GM19468 (cell line): ENCODE results near the gene CLDN9.

ENCODE experiments used
- ATAC-seq: cut with Tn5 transposase; IDR thresholded peaks from one replicate; pipeline ENCODE4 v1.9.1; 2021; ENCODE audit warnings: mild to moderate bottlenecking, moderate library complexity, moderate number of reproducible peaks; ENCODE audit not compliant: unreplicated experiment; ENCODE audit errors: extremely low read depth

Gene CLDN9

DNA sequence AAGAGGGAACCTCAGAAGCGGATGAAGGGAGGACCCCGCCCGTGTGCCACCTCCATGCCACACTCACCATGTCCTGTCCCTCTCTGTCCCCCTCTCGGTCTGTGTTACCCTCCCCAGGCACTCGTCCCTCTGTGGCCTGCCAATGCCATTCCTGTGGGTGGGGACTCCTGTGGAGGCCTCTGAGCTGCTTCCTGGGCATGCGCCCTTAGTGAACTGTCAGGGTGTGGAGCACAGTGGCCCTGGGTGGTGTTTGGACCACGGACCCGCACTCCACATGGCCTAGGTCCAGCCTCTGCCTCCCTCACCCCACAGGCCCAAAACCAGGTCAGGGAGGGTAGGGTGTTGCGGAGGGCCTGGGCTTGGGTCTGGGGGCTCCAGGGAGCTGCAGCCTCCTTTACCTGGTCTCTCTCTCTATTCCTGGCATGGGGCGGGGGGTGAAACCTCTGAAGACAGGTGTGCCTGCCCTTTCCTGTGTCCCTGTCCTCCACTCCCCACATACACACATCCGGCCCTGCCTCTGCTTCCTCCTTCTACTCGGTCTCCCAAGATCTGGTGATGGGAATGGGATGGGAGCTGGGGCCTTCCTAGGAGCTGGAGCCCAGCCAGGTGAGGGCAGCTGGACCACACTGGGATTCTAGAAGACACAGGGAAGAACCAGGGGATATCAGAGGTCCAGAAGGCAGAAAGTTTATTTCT is 21.0 kb upstream of the CLDN9 start:
- no peak for ATAC-seq

DNA sequence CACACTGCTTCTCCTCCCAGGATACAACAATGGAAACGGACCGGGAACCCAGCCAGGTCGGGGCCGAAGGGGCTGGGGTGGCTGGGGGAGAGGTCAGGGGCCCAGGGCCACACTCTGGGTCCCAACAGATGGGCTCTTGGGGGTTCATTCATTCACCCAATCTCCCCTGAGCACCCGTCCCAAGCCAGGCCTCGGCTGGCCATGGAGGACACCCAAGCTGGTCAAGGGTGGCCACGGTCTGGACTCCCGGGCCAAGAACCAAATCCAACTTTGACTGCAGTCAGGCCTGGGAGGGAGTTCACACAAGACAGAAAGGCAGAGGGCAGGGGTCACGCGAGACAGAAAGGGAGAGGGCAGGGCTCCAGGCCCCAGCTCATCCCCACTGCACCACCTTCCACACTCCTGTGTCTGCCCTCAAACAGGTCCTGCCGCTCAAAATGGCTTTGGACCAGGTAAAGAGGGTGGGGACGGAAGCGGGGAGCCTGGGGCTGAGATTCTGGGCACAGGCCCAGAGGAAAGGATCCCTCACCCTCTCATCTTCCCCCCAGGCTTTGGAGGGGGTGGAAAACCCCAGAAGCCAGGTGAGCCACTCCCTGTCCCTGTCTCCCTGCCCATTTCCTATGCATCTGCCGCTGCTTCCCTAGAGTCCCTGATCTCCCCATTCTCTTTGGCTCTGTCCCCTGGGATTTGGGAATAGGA is 20.2 kb upstream of the CLDN9 start:
- no peak for ATAC-seq

DNA sequence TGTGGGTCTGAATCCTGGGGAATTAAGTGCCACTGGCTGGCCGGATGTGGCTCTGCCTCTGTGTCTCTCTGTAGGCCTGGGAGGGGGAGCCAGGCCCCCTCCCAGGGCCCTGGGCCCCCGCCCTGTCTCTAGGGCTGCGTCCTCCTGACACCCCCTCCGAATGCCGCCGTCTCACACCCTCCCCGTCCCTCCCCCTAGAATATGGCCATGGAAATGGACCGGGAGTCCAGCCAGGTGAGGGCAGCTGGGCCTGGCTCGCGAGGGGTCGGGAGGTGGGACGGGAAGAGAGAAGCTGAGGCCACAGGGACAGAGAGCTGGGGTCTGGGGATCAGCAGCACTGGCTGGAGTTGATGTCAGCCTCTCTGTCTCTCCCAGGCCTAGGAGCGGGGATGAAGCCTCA is 16.4 kb upstream of the CLDN9 start:
- ATAC-seq, result no peak

DNA sequence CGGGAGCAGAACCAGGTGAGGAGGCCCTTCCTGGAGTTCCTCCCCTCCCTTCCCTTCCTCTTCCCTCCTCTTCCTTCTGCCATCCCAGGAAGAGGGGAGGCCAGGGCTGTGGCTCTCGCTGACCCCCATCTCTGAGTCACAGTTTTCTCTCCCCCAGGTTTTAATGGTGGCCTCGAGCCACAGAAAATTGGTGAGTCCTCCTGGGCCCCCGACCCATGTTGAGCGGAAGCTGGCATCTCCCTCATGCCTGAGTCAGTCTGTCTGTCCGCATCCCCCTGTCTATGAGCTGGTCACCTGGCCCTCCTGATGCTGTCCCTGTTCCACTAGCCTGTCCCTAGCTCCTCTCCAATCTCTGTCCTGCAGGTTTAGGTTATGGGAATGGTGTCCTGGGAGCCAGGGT is 12.8 kb upstream of the CLDN9 start:
- no peak for ATAC-seq

DNA sequence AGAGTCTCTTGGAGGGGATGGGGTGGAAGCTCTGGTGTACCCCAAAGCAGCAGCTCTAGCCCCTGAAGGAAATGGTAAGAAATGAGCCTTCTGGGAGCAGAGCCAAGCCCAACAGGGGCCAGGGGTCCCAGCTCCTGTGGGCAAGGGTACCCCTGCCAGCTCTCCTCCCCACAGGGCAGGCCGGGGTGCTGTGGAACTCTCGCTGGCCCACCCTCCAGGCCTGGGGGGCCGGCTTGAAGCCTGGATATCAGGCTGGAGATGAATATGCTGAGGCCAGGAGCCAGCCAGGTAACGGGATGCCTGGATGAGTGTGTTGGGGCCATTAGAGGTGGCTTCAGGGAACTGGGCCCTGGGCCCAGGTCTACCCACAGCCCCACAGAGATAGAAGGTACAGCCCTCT is 12.2 kb upstream of the CLDN9 start:
- ATAC-seq, result no peak

DNA sequence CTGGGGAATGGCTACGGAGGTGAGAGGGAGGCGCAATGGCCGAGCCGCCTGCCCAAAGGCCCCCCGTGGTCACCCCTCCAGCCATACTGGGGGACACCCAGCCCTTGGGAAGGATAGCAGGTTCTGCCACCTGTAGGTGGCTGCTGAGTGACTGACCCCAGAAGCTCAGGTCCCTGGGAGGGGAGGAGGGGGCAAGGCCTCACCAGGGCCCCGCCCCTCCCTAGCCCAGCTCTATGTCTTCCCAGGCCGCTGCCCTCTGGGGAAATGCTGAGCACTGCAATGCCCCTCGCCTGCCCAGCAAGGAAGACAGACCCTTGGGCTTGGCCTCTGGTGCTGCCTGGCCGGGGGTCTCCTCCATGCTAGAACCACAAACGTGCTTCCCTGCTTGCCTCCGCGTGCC is 11.4 kb upstream of the CLDN9 start:
- no peak for ATAC-seq

DNA sequence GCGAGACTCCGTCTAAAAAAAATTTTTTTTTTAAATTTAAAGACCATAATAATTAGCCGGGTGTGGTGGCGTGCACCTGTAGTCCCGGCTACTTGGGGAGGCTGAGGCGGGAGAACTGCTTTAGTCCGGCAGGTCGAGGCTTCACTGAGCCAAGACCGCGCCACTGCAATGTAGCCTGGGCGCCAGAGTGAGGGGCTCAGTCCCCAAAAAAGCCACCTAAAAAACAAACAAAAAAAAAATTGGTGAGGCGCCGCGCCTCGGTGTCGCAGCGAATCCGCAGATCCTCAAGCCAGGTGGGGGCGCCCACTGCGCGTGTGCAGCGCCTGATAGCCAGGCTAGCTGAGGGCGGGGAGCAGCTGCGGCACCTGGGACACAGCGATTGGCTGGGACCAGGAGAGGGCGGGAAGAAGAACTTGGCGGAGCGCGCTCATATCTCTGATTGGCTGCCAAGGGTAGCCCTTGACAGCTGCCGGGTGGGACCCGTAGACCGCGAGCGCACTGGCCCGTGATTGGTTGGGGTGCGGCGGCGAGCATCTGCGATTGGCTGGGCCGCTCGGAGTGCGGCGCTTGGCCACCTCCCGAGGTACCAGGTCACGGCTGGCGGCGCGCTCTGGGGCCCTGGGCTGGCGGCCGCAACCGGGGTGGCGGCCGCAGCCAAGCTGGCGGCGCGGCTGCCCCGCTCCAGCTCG is 9.0 kb upstream of the CLDN9 start:
- peak; percentile 89 for ATAC-seq

DNA sequence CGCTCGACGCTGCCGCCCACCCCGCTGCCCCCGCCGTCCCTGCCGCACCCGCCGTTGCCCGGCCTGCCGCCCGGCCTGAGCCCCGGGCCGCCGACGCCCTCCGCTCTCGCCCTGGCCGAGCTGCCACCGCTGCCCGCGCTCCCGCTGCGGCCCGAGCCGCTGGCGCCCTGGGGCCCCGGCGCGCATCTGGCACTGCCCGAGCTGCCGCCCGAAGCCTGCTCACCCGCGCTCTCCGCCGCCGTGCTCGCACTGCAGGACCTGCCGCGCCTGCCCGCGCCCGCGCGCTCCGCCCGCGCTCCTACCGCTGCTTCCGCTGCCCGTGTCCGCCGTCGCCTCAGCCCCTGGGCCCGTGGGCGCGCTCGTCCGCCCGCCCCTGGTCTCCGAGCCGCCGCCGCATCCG is 8.4 kb upstream of the CLDN9 start:
- ATAC-seq, result no peak

DNA sequence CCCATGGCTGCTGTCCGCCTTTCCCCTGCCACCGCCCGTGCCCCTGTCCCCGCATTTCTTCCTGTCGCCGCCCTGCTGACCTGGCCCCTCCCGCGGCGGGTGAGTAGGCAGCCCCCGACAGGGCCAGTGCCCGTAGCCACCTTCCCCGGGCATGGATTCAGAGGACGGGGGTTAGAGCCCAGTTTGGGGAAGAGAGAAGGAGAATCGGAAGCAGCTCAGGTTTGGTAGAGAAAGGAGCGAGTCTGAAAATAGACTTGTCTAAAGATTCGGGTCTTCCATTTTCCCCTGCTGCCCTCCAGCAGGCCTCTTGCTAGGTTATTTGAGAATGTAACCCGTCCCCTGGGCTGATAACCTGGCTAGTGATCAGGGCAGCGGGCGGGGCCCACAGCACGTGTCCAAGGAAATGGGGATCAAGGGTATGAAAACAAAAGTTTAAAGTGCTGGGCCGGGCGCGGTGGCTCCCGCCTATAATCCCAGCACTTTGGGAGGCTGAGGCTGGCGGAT is 7.9 kb upstream of the CLDN9 start:
- ATAC-seq, result no peak

DNA sequence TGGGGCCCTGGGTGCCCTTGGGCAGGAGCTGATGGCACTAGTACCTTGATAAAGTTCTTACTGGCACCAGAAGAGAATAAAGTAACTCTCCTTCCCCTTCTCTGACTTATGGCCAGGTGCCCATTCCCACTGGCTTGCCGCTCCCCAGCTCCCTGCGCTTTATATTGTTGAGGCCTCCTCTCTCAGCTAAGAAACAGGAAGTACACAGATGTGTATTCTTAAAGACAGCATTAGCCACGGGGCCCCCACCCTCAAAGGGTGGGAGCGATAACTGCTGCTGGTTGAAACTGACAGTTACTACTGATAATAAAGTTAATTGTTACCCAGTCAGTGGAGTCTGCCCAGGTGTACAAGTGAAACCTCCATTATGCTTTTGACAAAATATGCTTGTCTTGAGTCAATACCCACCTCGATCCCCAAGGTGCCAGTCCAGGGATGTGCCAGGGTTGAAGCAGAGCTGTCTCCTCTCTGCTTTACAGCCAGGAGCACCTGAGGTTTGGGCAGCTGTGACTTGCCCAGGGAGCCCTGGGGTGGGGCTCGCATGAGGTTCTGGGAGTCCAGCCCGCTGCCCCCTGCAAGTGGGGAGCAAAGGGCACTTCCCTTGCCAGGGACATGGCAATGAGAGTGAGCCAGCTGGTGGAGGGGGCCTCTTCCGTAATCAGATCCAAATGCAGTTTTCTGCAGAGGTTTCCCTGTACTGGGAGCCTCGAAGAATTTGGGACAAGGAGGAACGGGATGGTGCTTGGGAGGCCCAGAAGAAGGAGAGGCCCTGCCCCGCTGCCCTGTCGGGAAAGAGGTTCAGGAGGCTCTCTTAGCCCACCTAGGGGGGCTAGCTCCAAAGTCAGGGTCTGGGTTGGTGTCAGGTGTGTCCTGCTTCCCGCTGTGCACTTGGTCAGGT is 5.4 kb upstream of the CLDN9 start:
- ATAC-seq, result no peak

DNA sequence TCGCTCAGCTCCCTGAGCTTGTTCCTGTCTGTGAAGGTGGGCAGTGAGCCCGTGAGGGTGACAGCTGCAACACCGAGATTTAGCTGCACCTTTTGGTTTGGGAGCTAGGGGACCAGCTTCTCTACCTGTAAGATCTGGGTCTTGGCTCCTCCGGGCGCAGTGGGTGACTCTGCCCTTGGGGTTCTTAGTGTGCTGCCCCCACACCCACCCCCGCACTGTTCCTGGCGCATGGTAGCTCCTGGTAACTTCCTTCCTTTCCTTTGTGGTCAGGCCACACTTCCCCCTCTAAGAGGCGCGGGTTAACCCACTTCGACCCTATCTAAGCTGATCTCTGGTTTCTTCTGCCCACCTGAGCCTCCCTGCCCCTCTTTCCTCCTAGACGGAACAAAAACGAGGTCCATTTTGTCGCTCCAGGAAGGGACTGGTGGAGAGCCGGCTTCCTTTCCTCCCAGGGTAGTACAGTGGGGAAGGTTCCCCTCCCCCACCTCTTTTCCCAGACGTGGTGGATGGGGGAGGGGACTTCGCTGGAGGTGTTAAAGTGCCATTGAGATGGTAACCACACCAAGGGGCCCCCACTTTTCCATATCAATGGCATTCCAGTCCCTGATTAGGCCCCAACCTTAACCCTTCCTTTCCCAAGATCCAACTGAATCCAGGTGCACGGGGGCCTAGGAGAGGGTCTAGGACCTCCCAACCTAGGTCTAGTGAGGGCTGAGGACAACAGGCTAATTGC is 4.6 kb upstream of the CLDN9 start:
- no peak for ATAC-seq

DNA sequence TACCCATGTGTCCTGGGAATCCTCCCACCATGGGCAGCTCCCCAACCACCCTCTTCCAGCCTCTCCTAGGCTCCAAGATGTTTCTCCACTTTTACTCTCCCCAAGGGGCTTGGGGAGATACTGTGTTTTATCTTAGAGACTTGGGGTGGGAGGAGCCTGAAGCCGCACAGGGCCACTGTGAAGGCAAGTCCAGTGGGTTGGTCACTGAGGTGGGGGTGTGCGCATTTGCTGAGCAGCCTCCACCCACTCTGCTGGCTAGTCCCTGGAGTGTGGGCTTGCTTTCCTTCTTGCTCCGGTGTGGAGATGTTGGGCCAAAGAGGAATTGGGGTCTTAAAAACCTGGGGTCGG is 4.1 kb upstream of the CLDN9 start:
- ATAC-seq, result no peak

DNA sequence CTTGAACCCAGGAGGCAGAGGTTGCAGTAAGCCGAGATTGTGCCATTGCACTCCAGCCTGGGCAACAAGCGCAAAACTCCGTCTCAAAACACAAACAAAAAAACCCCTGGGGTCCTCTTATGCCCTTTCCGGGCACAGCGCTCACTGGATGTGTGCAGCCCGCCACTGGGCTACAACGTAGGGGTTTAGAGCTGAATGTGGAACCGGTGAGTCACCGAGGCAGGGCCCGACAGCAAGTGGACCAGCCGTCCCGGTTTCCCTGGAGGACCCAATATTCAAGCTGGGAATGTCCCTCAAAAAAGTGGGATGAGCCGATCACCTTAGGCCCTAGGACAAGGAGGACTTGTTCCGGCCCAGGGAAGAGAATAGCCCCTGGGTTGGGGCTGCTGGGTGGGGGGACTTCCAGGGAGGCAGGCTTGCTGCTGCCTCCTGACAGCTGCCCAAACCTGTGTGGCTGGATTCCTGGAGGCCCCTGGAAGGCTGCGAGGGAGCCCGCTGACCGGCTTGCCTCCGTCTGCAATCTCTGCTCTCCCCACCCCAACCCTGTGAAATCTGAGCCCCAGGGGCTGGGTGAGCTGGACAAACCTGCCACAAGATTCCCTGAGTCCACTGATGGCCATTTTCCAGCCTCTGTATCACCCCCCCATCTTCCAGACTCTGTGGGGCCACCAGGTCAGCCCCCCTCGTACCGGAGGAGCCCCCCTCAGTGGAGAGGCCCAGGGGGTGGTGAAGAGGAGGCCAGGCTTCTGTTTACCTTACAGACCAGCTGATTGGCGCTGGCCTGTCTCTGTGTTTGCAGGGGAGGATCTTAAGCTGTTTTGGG is 2.9 kb upstream of the CLDN9 start:
- ATAC-seq, result no peak

DNA sequence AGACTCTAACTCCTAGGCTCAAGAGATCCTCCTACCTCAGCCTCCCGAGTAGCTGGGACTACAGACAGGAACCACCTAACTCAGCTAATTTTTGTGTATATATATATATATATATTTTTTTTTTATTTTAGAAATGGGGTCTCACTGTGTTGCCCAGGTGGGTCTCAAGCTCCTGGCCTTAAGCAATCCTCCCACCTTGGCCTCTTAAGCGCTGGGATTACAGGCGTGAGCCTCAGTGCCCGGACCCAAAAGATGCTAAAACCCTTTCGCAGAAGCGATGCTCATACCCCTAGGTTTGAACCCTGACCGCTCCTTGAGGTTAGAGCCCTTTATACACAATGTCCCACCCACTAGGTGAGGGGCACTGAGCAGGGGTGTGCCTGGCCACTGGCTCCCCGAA is 2.2 kb upstream of the CLDN9 start:
- ATAC-seq, result no peak

DNA sequence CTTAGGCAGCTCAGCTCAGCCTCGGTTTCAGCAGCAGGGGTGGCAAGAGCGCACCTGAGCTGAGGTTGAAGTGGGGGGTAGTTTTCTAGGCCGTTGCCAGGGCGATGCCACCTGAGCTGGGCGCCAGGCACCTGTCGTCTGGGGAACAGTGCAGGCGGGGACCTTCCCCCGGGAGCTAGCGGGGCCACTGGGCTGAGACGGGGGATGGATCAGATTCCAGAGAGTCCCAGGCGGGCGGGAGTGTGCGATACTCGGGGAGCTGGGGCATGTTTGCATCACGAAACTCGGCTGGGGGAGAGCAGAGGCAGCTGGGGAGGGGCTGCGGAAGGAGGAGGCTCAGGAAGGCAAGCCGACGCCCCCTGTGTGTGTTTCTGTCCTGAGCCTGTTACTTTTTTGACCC is 477 bp upstream of the CLDN9 start:
- no peak for ATAC-seq

DNA sequence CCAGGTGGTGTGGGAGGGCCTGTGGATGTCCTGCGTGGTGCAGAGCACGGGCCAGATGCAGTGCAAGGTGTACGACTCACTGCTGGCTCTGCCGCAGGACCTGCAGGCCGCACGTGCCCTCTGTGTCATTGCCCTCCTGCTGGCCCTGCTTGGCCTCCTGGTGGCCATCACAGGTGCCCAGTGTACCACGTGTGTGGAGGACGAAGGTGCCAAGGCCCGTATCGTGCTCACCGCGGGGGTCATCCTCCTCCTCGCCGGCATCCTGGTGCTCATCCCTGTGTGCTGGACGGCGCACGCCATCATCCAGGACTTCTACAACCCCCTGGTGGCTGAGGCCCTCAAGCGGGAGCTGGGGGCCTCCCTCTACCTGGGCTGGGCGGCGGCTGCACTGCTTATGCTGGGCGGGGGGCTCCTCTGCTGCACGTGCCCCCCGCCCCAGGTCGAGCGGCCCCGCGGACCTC is 798 bp downstream of the CLDN9 start:
- no peak for ATAC-seq

DNA sequence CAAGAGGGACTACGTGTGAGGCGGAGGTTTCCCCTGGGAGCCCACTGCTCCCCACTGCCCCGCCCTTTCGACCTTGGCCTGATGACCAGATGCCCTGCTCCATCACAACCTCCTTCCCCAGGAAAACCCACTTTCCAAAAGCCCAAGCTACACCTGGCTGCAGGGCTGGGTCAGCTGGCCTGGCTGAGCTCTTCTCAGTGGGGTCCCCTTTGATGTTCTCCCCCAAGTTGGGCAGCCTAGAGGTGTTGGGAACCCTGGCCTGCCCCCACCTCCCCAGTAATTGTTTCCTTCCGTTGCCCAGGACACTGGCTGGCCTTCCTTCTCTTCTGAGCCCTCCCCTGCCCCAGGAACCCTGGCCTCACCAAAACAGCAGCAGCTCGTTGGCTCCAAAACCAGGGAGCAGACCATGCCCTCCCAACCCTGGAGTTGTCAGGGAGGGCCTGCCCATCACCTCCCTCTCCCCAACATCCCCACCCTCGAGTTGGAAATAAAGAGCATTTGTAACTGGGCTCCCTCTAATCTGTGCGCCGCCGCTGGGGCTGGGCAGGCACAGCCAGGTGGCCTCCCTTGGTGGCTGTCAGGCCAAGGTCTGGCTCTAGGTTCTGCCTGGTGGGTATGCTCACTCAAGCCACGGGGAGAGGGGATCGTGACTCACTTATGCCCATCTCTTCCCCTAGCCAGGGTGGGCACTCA is 1.4 kb downstream of the CLDN9 start:
- no peak for ATAC-seq

DNA sequence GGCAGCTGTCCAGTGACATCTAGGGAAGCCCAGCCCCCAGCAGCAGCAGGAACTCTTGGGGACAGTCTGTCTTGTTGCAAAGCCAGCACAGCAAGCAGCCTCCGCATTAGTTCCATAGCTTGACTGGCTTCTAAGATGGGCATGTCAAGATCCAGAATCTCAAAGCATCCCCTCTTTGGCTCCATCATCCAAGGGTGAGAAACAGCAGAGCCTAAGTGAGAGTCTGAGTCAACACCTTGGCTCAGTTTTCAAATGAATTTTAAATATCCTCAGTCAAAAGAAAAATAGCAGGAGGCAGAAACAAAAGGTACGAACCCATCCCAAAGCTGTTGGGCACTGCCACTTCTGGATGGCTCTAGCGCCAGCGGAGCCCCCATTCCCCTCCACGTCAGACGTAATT is 2.2 kb downstream of the CLDN9 start:
- ATAC-seq, result no peak
